IMR-90 (cell line): Measurements from ENCODE around the gene CSH1. TPM values are rescaled to one million over a fixed set of nuclear protein-coding genes. Genes with fewer than 3 reads are reported as not detected.

Experiments
- ATAC-seq: fragments of 200-7000 bp; cut with Tn5 transposase; 2 replicates; pipeline ENCODE4 v1.9.1; 2020; ENCODE audit warnings: low read depth, mild to moderate bottlenecking, moderate library complexity
- BruUV-seq: library from RNA; stranded (reverse); fragments of 400-500 nt; replicated peaks from 2 replicates; lab custom pipeline; 2021; lab: Mats Ljungman, UMichigan
- CTCF ChIA-PET: fragments of 300-600 bp; formaldehyde crosslinking; extraction: SDS; loops from one replicate; lab custom pipeline; 2021; ENCODE audit warnings: antibody characterized with exemption; lab: Yijun Ruan, JAX
- POLR2A ChIA-PET: fragments of 300-600 bp; sonication (Branson Sonifier 250); formaldehyde crosslinking; loops from one replicate; lab custom pipeline; 2022; ENCODE audit warnings: antibody characterized with exemption; ENCODE audit not compliant: unreplicated experiment; lab: Charles Lee
- DNase-seq: peaks from one replicate; pipeline ENCODE4 v3.0.0; 2013
- H2AFZ ChIP-seq: replicated peaks from 2 replicates; pipeline ENCODE3; 2013; ENCODE audit warnings: low read length, mild to moderate bottlenecking; ENCODE audit not compliant: poor library complexity
- H2AK5ac ChIP-seq: 2 replicates; pipeline ENCODE4 v1.6.1; 2013; ENCODE audit warnings: low read depth, low read length, inconsistent platforms
- H2AK9ac ChIP-seq: replicated peaks from 2 replicates; pipeline ENCODE3; 2013; ENCODE audit warnings: mild to moderate bottlenecking, low read depth, low read length, moderate library complexity; ENCODE audit not compliant: poor library complexity
- H2BK120ac ChIP-seq: 2 replicates; pipeline ENCODE4 v1.6.1; 2013; ENCODE audit warnings: low read depth, low read length, inconsistent platforms
- H2BK15ac ChIP-seq: 3 replicates; pipeline ENCODE4 v1.6.1; 2013; ENCODE audit warnings: low read depth, low read length, inconsistent platforms
- H2BK20ac ChIP-seq: 2 replicates; pipeline ENCODE4 v1.6.1; 2013; ENCODE audit warnings: low read depth, mild to moderate bottlenecking, inconsistent platforms, low read length, moderate library complexity
- H2BK5ac ChIP-seq: 2 replicates; pipeline ENCODE4 v1.6.1; 2013; ENCODE audit warnings: mild to moderate bottlenecking, low read depth, low read length, inconsistent platforms; ENCODE audit not compliant: poor library complexity, severe bottlenecking
- H3K14ac ChIP-seq: replicated peaks from 2 replicates; pipeline ENCODE4 v1.6.1; 2013; ENCODE audit warnings: low read depth, low read length, inconsistent platforms
- H3K18ac ChIP-seq: 2 replicates; pipeline ENCODE4 v1.6.1; 2013; ENCODE audit warnings: low read depth, low read length, control low read depth
- H3K23ac ChIP-seq: 2 replicates; pipeline ENCODE4 v1.6.1; 2013; ENCODE audit warnings: low read depth, low read length, inconsistent platforms
- H3K27ac ChIP-seq: 2 replicates; pipeline ENCODE4 v1.5.1; 2013; ENCODE audit warnings: mild to moderate bottlenecking, control low read depth, low read length; ENCODE audit not compliant: insufficient read depth
- H3K27me3 ChIP-seq: 2 replicates; pipeline ENCODE4 v1.6.1; 2013; ENCODE audit warnings: low read length; ENCODE audit not compliant: control insufficient read depth, insufficient read depth
- H3K36me3 ChIP-seq: 2 replicates; pipeline ENCODE4 v1.6.1; 2013; ENCODE audit warnings: low read length, mixed read lengths; ENCODE audit not compliant: control insufficient read depth, insufficient read depth
- H3K4ac ChIP-seq: 2 replicates; pipeline ENCODE4 v1.6.1; 2013; ENCODE audit warnings: low read depth, low read length, inconsistent platforms
- H3K4me1 ChIP-seq: 2 replicates; pipeline ENCODE4 v1.6.1; 2013; ENCODE audit warnings: low read length, mixed read lengths; ENCODE audit not compliant: control insufficient read depth, insufficient read depth
- H3K4me2 ChIP-seq: 2 replicates; pipeline ENCODE4 v1.6.1; 2013; ENCODE audit warnings: low read depth, mild to moderate bottlenecking, control low read depth, low read length, moderate library complexity
- H3K4me3 ChIP-seq: 2 replicates; pipeline ENCODE4 v1.5.1; 2013; ENCODE audit warnings: low read depth, mild to moderate bottlenecking, control low read depth, low read length, moderate library complexity; ENCODE audit not compliant: insufficient read depth
- H3K56ac ChIP-seq: 2 replicates; pipeline ENCODE4 v1.6.1; 2013; ENCODE audit warnings: low read length, inconsistent platforms; ENCODE audit not compliant: insufficient read depth; ENCODE audit errors: extremely low read depth
- H3K79me1 ChIP-seq, 2 experiments: 2 replicates each; pipeline ENCODE4 v1.6.1; 2013; ENCODE audit warnings: low read length in 2 of 2, inconsistent platforms in 1 of 2, low read depth in 1 of 2
- H3K9ac ChIP-seq: 2 replicates; pipeline ENCODE4 v1.6.1; 2013; ENCODE audit warnings: low read depth, low read length, control low read depth
- H3K9me1 ChIP-seq: 2 replicates; pipeline ENCODE4 v1.6.1; 2013; ENCODE audit warnings: low read length, inconsistent platforms; ENCODE audit not compliant: insufficient read depth
- H3K9me3 ChIP-seq: 2 replicates; pipeline ENCODE4 v1.6.1; 2013; ENCODE audit warnings: low read length; ENCODE audit not compliant: control insufficient read depth, insufficient read depth
- H4K20me1 ChIP-seq: 2 replicates; pipeline ENCODE4 v1.6.1; 2013; ENCODE audit warnings: low read length, inconsistent platforms; ENCODE audit not compliant: insufficient read depth
- H4K5ac ChIP-seq: 2 replicates; pipeline ENCODE4 v1.6.1; 2013; ENCODE audit warnings: mild to moderate bottlenecking, low read depth, low read length, control low read depth
- H4K8ac ChIP-seq, 2 experiments: 2 replicates each; pipeline ENCODE4 v1.6.1; 2013; ENCODE audit warnings: low read depth in 2 of 2, low read length in 2 of 2, control low read depth in 1 of 2, inconsistent platforms in 1 of 2
- H4K91ac ChIP-seq: 2 replicates; pipeline ENCODE4 v1.6.1; 2013; ENCODE audit warnings: low read depth, low read length, inconsistent platforms; ENCODE audit not compliant: insufficient read depth
- BHLHE40 ChIP-seq: fragments of 150-350 bp; IDR thresholded peaks from 2 replicates; pipeline ENCODE4 v1.6.1; 2016; ENCODE audit warnings: mild to moderate bottlenecking, low read depth, low read length
- CEBPB ChIP-seq: IDR thresholded peaks from 2 replicates; pipeline ENCODE4 v1.6.1; 2012; ENCODE audit warnings: low read depth, low read length, improper control_type of control experiment
- CHD1 ChIP-seq: IDR thresholded peaks from 2 replicates; pipeline ENCODE4 v1.6.1; 2012; ENCODE audit warnings: low read depth, low read length, improper control_type of control experiment
- CTCF ChIP-seq: conservative IDR thresholded peaks from 2 replicates; pipeline ENCODE4 v1.5.1; 2012; ENCODE audit warnings: mild to moderate bottlenecking, low read depth, low read length, improper control_type of control experiment
- ELK1 ChIP-seq: fragments of 150-350 bp; IDR thresholded peaks from 2 replicates; pipeline ENCODE4 v1.6.1; 2016; ENCODE audit warnings: low read depth, mild to moderate bottlenecking, low read length, moderate library complexity, borderline replicate concordance
- FOS ChIP-seq: fragments of 150-350 bp; IDR thresholded peaks from 2 replicates; pipeline ENCODE4 v1.6.1; 2016; ENCODE audit warnings: low read depth, low read length
- MAFK ChIP-seq: IDR thresholded peaks from 2 replicates; pipeline ENCODE4 v1.6.1; 2012; ENCODE audit warnings: low read depth, low read length, improper control_type of control experiment
- MAZ ChIP-seq: IDR thresholded peaks from 2 replicates; pipeline ENCODE4 v1.6.1; 2012; ENCODE audit warnings: low read depth, mild to moderate bottlenecking, low read length, improper control_type of control experiment, moderate library complexity, borderline replicate concordance
- MXI1 ChIP-seq: IDR thresholded peaks from 2 replicates; pipeline ENCODE4 v1.6.1; 2012; ENCODE audit warnings: low read depth, mild to moderate bottlenecking, low read length, moderate library complexity, borderline replicate concordance
- NFE2L2 ChIP-seq: fragments of 150-350 bp; IDR thresholded peaks from 2 replicates; pipeline ENCODE4 v1.6.1; 2016; ENCODE audit warnings: low read depth, mild to moderate bottlenecking, low read length
- POLR2A ChIP-seq: IDR thresholded peaks from 2 replicates; pipeline ENCODE4 v1.6.1; 2012; ENCODE audit warnings: mild to moderate bottlenecking, low read depth, low read length
- RAD21 ChIP-seq: IDR thresholded peaks from 2 replicates; pipeline ENCODE4 v1.6.1; 2012; ENCODE audit warnings: low read length, improper control_type of control experiment
- RCOR1 ChIP-seq: IDR thresholded peaks from 2 replicates; pipeline ENCODE4 v1.6.1; 2012; ENCODE audit warnings: mild to moderate bottlenecking, low read length, improper control_type of control experiment; ENCODE audit not compliant: insufficient replicate concordance
- RFX5 ChIP-seq: IDR thresholded peaks from 2 replicates; pipeline ENCODE4 v1.8.0; 2012; ENCODE audit warnings: low read depth, mild to moderate bottlenecking, low read length, moderate library complexity
- SMC3 ChIP-seq: fragments of 150-350 bp; IDR thresholded peaks from 2 replicates; pipeline ENCODE4 v1.6.1; 2016; ENCODE audit warnings: low read depth, mild to moderate bottlenecking, antibody characterized with exemption, low read length, moderate library complexity
- USF2 ChIP-seq: fragments of 150-350 bp; IDR thresholded peaks from 2 replicates; pipeline ENCODE4 v1.6.1; 2017; ENCODE audit warnings: mild to moderate bottlenecking, antibody characterized with exemption, low read length, low read depth
- WGBS, 2 experiments: methylation state at CpG; one replicate each; pipeline versions ENCODE4 v1.1.5 to v1.1.7; 2013; ENCODE audit warnings: missing lambda C conversion rate in 2 of 2; ENCODE audit not compliant: insufficient read length in 1 of 2; ENCODE audit errors: extremely low coverage in 2 of 2; 5-methylcytosine and 5-hydroxymethylcytosine counted together
- dilution Hi-C: fragments of 300-500 bp; cut with HindIII; formaldehyde crosslinking; loops from one replicate; pipeline ENCODE4 v1.14.3; 2018; ENCODE audit warnings: low sequenced_read_pairs; ENCODE audit not compliant: unreplicated experiment
- in situ Hi-C: fragments of 300-500 bp; cut with MboI; formaldehyde crosslinking; loops from 3 replicates; pipeline ENCODE4 v1.14.3; 2019; ENCODE audit warnings: low sequenced_read_pairs, inconsistent platforms, mixed read lengths
- intact Hi-C: fragments of 100-400 bp; cut with micrococcal nuclease; formaldehyde crosslinking; loops from 2 replicates; pipeline ENCODE4 v1.10.0; 2022
- polyA plus RNA-seq, 3 experiments: library from polyadenylated mRNA; depleted of rRNA; stranded (reverse); fragments of >200 nt; gene quantifications; 2 replicates each; pipeline ENCODE4 v1.2.3, GENCODE V29; 2012; ENCODE audit warnings: low replicate concordance in 1 of 3
- total RNA-seq: library from RNA; depleted of rRNA; stranded (reverse); fragments of >200 nt; gene quantifications from 2 replicates; pipeline ENCODE4 v1.2.3, GENCODE V29; 2012

Gene CSH1
- total and polyA plus RNA-seq, 2 of the 4 experiments (the other 2 are of a cell fraction): not detected

- peak; percentile 87 for ATAC-seq
- in situ Hi-C loops: loop anchor here (10.0 kb wide), 2 partner anchors 113 to 373 kb away; partner anchors contain the start of gene ICAM2
- peak; percentile 8 for DNase-seq
- no peak overlapping the region for H3K23ac ChIP-seq
- CTCF ChIA-PET: interaction anchor here (1.0 to 1.5 kb wide), 2 partner anchors 79 to 235 kb away, joined by 3 read pairs; no protein-coding TSS in a partner anchor
- no peak overlapping the region for H3K14ac ChIP-seq
- dilution Hi-C loops: no loop called here
- H3K27ac ChIP-seq: no peak overlapping the region
- no peaks in the 10 kb centered on the region for H3K9me1 ChIP-seq
- WGBS, 2 experiments: no CpG with 5 or more reads among the region's 8 CpGs
- H3K4me3 ChIP-seq: no peak overlapping the region
- no peak overlapping the region for H4K8ac ChIP-seq
- no peak overlapping the region for H2BK15ac ChIP-seq
- no peaks in the 10 kb centered on the region for H3K36me3 ChIP-seq
- H4K20me1 ChIP-seq: no peaks in the 10 kb centered on the region
- POLR2A ChIA-PET: no interaction called here
- no peak overlapping the region for H3K4ac ChIP-seq
- H3K9ac ChIP-seq: no peak overlapping the region
- no peaks in the 10 kb centered on the region for H3K79me1 ChIP-seq
- H3K9me3 ChIP-seq: no peaks in the 10 kb centered on the region
- no peak overlapping the region for H4K5ac ChIP-seq
- H3K56ac ChIP-seq: no peak overlapping the region
- no peak overlapping the region for H4K91ac ChIP-seq
- peaks cover 45% of the 10 kb centered on the region for H3K27me3 ChIP-seq
- H2AK9ac ChIP-seq: no peak overlapping the region
- H2BK20ac ChIP-seq: no peak overlapping the region
- no peaks in the 10 kb centered on the region for H3K4me1 ChIP-seq
- BruUV-seq: no TSS peak
- no peak overlapping the region for H3K4me2 ChIP-seq
- H2AK5ac ChIP-seq: no peak overlapping the region; the same call in 1 of the 2 replicates
- no peak overlapping the region for H3K18ac ChIP-seq
- H2BK5ac ChIP-seq: no peak overlapping the region
- no peak for TF ChIP-seq ELK1
- peak; percentile 51 for TF ChIP-seq RAD21
- no peak for TF ChIP-seq MXI1
- TF ChIP-seq CEBPB: no peak
- TF ChIP-seq MAZ: peak; percentile 48; the same call in 1 of the 2 replicates
- no peak for TF ChIP-seq USF2
- TF ChIP-seq NFE2L2: no peak
- TF ChIP-seq BHLHE40: no peak
- TF ChIP-seq RCOR1: no peak
- no peak for TF ChIP-seq FOS
- no peak for TF ChIP-seq RFX5
- no peak for TF ChIP-seq POLR2A
- peak; percentile 57 for TF ChIP-seq CTCF
- TF ChIP-seq MAFK: no peak
- TF ChIP-seq CHD1: no peak
- peak; percentile 16; the same call in 1 of the 2 replicates for TF ChIP-seq SMC3
- H2BK120ac ChIP-seq: no peak overlapping the region
- intact Hi-C loops: loop anchor here (10.0 kb wide), 1 partner anchor 373 kb away; no protein-coding TSS in a partner anchor
- H2AFZ ChIP-seq: no peak overlapping the region
These were observed 15.3 kb upstream of the CSH1 start for GRCh38 chr17:63911657-63912100.
